ENCODE data around the gene ANKUB1.

The ANKUB1 gene

GRCh38 chr3:149717391-149718056 lies 74.8 kb downstream of the ANKUB1 start:
- H3K27ac ChIP-seq = peak overlapping the region in 1 of 21 experiments; percentile 2

GRCh38 chr3:149716984-149717383 lies 75.4 kb downstream of the ANKUB1 start:
- Histone ChIP-seq H3K4me3 (no peak overlapping the region), H3K27ac (peak overlapping the region in 1 of 21 experiments; percentile 2)

More at GRCh38 chr3:149717391-149718056, 74.8 kb downstream of the ANKUB1 start:
- H3K4me3 ChIP-seq = no peak overlapping the region

DNA sequence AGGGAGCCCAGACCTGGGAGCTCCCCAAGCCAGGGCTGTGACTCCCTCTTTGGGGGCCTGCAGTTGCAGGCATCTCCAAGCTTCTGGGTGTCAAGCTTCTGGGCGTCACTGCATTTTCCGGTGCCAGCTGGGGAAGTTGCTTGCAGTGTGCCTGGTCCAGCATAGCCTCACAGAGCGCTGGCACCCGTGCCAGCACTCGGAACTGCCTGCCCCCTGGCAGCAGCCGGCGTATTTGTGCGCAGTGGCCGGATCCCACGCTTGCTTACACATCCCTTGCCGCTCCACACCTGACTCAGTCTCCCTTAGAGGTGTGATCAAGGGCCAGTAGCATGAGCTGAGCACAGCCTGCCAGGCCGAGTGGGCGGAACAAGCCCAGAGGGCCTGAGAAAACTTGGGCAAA lies 77.1 kb downstream of the ANKUB1 start:
- Histone ChIP-seq H3K4me3 (no peak overlapping the region), H3K27ac (no peak overlapping the region)

GRCh38 chr3:149713730-149714654 lies 78.4 kb downstream of the ANKUB1 start:
- Histone ChIP-seq H3K4me3 (no peak overlapping the region), H3K27ac (no peak overlapping the region)
